Measurements from ENCODE around the gene ADAMTS19. TPM values are rescaled to one million over a fixed set of nuclear protein-coding genes. Genes with fewer than 3 reads are reported as not detected.

Gene ADAMTS19
- polyA plus RNA-seq, 12 donors = 10.5 to 29.3 (median 19.9) TPM; not detected in 1

DNA sequence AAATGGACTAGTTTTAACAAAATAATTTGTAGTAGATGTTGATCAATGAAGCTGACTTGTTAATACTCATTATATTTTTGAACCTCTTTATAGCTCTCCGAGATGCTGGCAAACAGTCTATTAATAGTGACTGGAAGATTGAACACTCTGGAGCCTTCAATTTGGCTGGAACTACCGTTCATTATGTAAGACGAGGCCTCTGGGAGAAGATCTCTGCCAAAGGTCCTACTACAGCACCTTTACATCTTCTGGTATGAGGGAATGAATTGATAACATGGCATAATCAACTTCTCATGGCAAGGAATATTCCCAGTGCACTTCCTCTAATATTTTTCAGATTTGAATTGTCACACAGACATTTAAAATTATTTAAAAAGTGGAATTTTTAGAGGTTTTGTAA lies 219.6 kb downstream of the ADAMTS19 start:
- DNase-seq = no peak

DNA sequence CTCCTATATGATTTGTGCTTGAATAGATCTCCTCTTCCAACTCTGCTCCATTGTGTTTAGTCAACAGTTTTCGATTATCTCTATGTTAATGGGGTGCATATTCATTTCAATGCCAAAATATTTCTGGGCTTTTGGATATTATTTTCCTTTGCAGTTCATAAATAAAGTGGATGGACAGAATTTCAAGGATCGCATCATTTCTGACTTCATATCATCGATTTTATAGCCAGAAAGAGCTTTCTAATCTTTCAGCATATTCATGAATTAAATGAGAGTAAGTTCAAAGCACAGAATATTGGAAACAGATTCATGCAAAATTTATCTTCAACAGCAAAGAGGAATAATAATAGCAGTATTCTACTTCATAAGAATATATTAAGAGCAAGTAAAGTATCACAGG lies 227.8 kb downstream of the ADAMTS19 start:
- no peak for DNase-seq

DNA sequence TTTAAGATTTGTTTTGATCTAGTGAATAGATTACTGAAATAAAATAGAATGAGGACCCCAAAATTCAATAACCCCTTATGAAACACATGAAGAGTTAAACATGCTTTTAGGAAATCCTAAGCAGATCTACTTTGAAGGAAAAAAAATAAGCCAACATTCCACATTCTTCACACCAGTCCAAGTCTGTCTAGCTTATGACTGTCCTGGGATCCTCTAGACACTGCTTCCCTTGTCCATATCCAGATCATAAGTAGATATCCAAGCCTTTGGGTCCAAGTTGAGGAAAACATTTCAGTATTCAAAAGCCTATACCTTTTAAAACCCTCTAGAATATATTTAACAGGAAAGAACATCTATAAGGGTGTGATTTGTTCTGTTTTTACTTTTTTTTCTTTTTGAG lies 228.9 kb downstream of the ADAMTS19 start:
- peak; percentile 63 for DNase-seq

DNA sequence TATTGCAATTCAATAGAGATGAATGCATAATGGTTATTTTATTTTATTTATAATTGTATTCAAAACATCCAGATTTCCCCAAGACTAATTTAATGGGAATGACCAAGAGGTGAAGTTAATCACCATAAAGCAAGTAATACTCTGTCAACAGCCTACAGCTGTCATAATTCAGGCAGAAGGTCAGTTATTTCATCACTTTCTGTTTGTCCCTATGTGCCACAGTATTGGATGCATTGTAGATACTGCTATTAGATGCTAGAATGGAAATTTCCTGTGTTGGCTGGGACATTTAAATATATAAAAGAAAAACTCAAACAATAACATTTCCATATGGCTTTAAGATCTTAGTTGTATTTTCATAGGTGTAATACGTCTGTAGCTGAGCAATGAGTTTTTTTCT lies 231.1 kb downstream of the ADAMTS19 start:
- DNase-seq = peak; percentile 61

DNA sequence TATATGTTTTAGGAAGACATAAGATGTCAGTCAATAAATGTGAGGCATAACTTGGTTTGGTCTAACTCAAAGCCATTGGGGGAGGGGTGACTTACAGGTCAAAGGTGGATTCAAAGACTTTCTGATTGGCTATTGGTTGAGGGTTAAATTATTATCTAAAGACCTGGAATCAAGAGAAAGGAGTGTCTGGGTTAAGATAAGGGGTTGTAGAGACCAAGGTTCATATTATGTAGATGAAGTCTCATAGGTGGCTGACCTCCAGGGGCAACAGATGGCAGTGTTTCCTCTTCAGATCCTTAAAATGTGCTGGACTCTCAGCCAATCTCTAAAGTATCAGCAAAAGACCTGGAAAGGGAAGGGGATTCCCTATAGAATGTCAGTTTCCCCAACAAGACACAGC lies 236.5 kb downstream of the ADAMTS19 start:
- DNase-seq = no peak

DNA sequence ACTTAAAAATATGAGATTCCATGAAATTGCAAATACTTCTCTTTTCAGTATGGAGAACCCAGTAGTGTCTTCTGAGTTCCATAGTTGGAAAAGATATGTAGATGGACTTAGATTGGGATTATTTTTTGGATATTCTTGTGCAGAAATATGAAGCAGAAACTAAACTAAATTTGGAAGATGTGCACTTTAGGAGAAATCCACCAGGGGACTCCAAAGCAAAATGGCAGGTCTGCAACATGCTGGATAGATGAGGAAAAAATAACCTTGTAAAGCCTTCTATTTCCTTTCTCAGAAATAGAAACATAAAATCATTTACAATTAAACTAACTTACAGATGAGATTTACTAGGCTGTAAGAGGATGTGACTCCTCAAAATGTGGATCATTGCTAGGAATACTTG lies 238.6 kb downstream of the ADAMTS19 start:
- DNase-seq = no peak

DNA sequence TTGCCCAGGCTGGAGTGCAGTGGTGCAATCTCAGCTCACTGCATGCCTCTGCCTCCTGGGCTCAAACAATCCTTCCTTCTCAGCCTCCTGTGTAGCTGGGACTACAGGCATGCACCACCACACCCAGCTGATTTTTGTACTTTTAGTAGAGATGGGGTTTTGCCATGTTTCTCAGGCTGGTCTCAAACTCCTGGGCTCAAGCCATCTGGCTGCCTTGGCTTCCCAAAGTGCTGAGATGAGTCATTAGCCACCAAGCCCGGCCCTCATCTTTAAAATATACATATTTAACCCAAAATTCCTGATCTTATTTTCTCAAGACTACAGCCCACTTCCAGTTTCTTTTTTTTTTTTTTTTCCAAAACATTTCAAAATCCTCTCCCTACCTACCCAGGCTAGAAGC lies 256.1 kb downstream of the ADAMTS19 start:
- no peak for DNase-seq

DNA sequence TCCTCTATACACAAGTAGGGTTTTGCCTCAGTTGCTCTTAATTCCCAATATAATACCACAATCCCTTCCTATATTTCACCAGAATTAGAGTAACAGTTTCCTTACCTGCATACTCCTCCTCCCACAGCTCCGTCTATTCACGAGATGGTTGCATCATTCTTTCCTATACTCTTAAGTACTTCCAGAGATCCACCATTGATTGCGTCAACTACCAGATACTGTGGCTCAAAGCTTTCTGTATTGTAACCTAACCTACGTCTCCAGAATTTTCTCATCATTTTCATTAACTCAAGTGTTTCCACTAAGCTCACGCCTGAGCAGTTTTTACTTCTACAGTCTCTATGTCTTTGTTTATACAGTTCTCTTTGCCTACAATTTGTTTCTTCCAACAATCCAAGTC lies 256.6 kb downstream of the ADAMTS19 start:
- peak; percentile 40 for DNase-seq

DNA sequence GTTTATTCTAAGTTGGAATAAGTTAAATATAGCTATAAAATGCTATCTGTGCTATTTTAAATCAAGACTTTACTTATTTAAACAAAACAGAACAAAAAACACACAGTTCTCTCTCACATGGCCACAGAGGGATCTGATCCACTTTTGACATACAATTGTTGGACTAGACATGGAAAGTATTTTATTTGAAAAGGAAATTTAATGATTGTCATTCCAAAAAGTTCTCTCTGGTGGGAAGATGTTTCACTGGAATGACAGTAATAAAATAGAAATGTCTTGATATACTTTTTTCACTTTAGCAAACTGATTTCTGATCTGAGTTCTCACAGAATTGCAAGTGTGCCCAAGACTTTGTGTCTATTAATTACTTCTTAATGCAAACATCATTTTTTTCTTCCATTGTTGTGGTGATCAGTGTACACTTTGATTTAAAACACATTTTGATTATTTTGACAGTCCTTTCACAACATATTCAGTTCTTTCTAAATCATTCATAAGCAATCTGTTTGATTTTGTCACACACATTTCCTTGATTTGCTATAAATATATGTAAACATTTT lies 257.7 kb downstream of the ADAMTS19 start:
- DNase-seq = peak; percentile 66

DNA sequence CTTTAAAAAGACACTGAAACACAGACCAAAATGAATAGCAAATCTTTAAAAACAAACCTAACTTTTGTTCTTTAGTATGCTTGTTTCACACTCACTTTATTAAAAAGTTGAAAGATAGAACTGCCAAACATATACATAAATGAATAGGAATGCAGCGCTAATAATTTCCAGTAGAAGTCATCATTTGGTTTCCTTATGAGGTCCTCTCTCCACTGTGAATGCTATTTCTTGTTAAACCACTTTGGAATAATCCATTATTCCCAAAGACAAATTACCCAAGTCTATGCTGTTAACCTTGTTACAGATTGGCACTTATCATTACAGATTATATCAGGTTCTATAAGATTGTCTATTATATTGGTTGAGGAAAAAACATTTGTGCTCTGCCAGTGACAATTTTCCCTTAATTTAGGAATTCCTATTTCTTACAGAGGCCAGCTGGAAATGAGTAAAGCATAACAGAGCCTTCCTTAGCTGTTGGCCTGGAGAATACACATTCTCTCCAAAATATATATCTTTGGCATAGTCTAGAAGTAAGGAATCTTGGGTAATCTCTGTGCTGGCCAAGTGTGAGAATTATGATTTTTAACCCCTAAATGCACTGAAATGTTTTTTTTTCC lies 258.5 kb downstream of the ADAMTS19 start:
- peak; percentile 92 for DNase-seq

DNA sequence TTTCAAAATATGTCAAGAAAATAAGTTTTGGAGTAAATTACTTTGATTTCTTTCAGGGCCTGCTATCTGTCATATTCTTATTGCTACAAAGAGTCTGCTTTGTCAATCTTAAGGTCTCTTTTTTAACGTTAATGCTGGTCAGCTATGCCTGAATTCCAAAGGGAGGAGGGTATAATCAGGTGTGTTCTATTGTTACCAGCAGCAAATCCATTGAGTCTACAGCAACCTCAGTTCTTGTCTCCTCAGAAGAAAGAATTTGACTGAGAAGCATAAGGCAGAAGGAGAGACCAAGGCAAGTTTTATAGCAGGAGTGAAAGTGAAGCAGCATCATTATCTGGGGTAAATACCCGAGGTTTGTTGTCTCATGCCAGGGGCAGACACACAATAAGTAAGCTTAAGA lies 264.1 kb downstream of the ADAMTS19 start:
- DNase-seq = no peak

DNA sequence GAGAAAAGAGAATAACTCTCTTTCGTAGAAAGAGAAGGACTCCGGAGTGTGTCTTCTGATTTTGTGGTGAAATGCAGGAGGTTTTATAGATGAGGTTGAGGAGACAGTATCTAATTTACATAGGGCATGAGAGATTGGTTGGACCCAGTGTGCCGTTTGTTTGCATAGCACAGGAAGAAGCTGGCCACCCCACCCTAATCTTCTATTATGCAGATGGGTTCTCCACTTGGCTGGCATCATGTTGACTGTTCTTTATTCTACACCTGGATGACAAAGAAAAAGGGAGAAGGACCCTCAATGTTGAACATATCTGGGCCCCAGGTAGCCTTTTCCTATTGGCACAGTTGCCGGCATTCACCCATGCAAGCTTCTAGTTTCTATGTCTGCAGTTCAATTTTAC lies 264.5 kb downstream of the ADAMTS19 start:
- no peak for DNase-seq

DNA sequence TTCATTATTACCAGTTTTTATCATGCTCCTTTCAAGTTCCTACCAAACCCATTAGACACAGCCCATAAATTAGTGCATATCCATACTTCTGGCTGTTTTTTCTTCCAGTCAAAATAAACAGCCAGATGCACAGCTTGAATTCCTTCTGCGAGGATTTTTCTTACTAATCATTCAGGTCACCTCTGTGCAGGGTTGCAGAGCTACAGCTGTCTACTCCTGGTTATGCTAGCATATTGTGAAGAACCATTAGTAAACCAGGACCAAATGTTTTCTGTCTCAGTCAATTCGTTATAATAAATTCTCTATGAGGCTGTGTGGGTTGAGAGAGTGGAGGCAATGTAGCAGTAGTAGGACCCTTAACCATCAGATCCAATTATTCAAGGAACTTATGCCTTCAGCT lies 279.7 kb downstream of the ADAMTS19 start:
- DNase-seq = no peak

DNA sequence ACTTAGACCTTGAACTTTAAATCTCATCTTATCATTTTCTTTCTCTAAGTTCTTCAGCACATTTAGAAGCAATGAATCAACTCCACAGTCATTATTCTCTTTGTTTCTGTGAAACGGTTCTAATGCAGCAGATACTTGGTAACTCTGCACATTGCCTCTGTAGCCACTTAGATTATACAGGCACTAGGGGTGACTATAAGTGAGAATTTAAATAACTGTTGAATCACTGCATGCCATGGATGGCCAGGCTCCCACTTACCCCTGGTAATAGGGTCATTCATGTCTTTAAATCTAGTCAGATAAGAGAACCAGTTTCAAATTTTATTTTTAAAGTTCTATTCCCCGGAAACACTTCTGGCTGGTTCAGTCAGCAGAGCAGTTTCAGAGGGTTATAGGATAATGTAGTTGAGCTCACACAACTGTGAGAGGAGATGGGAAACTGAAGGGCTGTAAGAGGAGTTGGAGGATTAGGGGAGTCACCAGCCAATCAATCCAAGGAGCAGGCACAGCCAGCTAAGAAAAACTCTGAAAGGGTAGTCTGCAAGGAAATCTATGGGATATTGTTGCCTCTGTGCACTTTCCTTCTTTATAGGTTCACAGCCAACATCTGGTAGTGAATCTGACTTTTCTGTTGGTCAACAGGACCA lies 283.6 kb downstream of the ADAMTS19 start:
- no peak for DNase-seq

DNA sequence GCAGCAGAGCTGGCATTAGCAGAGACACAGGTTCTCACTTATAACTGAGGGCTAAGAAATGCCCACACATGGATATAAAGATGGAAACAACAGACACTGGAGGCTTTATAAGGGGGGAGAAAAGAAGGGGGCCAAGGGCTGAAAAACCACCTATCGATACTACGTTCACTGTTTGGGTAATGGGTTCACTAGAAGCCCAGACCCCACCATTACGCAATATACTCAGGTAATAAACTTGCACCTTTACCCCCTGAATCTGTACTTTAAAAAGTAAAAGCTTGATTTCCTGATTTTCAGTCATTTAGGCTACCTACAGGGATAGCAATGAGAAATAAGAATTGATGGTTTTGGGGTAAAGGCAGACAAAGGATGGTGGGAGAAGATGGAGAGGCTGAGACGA lies 285.9 kb downstream of the ADAMTS19 start:
- no peak for DNase-seq

DNA sequence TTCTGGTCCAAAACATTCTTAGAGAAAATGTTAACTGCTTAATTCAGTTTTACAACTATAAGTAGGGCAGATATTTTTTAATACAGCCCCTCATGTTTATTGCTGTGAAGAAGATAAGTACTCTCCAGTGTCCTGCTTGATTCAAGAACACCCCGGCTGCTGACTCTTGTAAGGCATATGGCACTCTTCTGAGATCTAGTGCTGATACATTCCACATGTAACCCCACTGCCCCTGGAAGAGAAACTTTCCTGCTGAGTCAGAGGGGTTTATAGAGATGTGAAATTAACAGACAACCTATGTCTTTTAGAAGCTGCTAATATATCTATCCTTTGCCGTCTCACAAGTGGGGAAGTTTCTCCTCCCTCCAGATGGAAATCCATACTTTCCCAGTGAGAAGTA lies 286.8 kb downstream of the ADAMTS19 start:
- DNase-seq = no peak

DNA sequence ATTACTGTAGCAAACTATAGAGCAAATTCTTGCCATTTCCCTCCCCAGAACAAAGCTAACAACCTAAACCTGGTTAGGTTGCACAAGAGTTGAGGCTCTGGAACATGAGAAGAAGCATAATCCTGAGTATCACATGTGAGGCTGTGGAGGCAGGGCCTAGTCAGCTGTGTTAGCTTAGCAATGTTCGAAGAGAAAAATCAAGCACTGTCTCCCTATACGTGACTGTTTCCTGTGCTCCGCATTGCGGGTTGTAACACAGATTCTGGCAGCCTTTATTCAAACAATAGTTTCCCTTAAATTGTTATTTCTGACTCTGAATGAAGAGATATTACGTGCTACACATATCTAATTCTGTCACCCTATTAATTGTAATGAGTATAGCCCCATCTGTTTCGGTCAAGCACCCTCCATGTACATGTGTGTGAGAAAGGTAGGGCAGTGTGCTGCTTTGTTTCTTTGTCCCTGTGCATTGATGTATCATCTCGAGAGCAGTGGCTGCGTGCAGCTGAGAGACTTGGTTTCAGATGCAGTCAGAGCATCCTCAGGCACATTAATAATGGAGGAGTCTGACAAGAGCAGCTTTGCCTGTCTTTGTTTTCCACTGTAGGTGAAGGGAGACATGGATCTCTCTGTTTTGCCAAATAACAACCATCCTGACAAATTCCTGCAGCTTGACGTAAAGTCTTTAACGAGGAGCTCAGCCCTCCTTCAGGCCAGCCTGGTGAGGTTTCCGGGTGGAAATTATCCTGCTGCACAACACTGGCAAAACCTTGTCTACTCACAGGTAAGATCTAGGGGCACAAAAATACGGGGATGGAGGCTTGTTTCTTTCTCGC lies 287.7 kb downstream of the ADAMTS19 start, which contains the start of gene MINAR2:
TSS of gene MINAR2 (plus strand) at position 523 of the 836 bp plus-strand sequence. CDS start at position 620, 97 bp downstream.
- no peak for DNase-seq

DNA sequence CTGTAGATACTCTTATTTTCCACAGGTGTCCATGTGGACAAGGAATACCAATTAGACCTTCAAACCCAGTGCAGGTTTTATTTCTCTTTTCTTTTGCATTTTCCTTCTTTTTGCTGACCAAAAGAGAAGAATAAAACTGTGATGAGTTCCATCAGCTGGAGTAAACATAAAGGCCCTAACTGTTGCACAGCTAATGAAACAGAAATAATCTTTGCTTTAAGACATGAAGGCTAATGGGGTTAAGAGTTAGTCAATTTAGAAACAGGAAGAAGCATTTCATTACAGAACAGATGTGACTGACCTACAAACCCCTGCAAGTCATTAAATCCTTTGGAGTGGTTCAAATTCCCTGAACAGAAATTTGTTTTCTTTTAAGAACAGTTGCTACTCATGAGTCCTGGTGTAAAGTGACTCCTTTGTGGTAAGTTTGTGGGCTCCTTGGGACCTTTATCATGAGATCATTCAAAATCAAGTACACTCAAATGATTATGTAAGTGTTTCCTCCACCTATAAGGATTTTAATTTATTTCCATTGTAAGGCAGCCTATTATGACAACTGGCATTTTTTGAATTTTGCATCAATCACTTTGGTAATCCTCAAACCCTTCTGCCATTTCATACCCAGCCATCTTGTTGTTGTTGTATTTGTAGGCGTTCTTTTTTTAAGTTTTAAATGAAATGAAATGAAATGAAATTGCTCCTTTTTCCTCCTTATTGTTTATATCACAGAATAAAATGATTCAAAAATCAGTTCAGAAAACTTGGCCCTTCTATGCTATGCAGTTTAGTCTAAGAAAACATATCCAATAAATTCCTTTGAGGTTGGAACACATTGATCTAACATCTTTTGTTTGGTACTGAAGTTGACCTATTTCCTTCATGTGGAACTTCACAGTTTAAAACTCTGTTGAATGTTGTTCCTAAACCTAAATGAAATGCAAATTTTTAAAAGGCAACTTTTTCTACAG lies 289.1 kb downstream of the ADAMTS19 start:
- DNase-seq = peak; percentile 46

DNA sequence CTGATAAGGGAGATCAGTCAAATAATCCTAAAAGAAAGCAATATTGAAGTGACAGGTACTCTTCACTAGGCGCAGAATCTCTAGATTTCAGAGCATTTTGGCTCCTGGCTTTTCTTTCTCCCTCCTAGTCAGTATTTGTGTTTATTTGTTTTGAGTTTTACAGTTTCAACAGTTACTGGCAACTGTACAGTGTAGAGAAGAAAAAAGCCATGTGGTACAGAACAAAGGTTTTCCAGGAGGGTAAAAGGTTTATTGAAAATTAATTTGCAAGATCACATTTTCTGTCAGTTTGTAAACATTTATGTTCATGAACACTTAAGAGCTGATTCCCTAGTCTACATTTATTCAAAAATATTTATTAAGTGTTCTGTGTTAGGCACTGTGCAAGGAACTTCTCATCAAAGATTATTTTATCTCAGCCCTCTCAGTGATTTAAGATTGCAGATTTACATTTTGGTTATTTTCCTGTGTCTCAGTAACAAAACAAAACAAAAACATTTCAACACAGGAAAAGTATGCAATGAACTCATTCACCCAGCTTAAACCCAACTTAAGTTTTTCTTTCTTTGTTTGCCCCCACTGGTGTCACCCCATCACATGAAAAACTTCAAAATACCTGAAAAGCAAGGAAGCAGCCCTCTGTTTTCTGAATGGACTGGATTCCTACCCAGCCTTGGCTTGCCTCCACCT lies 300.7 kb downstream of the ADAMTS19 start:
- no peak for DNase-seq

DNA sequence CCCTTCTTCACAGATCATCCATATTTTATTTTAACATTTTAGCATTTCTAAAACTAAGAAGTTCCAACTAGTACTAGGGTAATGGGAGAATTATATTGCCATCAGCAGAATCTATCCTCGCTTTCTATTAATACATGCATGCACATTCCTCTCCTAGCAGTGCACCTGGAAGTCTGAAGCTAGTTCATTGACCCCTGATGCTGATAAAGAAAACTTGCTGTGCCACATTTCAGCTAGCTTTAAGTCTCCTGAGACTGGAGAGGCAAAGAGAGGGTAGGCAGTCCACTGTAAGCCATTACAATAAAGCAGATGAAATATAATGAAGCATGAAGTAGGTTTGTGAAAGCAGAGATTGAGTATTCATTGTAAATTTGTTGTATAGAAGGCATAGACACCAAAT lies 303.6 kb downstream of the ADAMTS19 start:
- no peak for DNase-seq

DNA sequence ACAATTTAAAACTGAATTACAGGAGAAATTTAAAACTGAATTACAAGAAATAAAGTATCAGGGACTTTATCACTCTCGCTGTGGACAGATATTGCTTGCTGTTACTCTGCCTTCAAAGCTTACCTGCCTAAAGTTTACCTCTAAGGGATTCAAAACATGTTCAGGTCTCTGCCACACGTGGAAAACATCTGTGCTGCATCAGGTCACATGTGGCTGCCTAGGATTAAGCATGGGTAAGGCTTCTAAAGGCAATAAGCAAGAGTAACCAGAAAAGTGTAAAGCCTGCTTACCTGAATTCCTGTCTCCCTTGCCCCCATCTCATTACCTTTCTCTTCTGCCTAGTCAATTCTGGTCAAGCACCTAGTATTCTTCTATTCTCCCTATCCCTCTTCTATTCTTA lies 306.7 kb downstream of the ADAMTS19 start:
- DNase-seq = no peak
